Spleen (tissue), 7 donors: ENCODE results near the gene FAM117B.

Source experiments
- POLR2A ChIP-seq, 3 donors: fragments of 450-650 bp; IDR thresholded peaks; one replicate each; pipeline ENCODE4 v1.5.1; 2017; ENCODE audit warnings: antibody characterized with exemption in 3 of 3, mild to moderate bottlenecking in 1 of 3
- POLR2AphosphoS5 ChIP-seq, 3 donors: sonication (generic); formaldehyde crosslinking; IDR thresholded peaks; one replicate each; pipeline ENCODE4 v1.5.1; 2017; ENCODE audit warnings: antibody characterized with exemption in 3 of 3
- TF ChIP-seq, protein P1 (sequence below), 11 experiments: fragments of 200-600 bp in 7 of 11; fragments of 450-650 bp in 4 of 11; sonication (generic) in 4 of 11; IDR thresholded peaks in 8 of 11; conservative IDR thresholded peaks in 3 of 11; 1 replicate in 7 of 11; 2 replicates in 4 of 11; pipeline versions ENCODE4 v1.4.0 to v1.8.0; 2016 to 2021; ENCODE audit warnings: antibody characterized with exemption in 11 of 11, inconsistent platforms in 4 of 11, mild to moderate bottlenecking in 1 of 11
- donor health status: DM: no; HTN: no; CAD: no; lungs with moderate emphysema.
- donor health status: DM: no; HTN: no; CAD: no.
- donor health status: DM: no; HTN: no; CAD: no.

- TF ChIP-seq POLR2A (IDR thresholded peaks at IDR 0.05): no peak
- TF ChIP-seq, protein P1, sequence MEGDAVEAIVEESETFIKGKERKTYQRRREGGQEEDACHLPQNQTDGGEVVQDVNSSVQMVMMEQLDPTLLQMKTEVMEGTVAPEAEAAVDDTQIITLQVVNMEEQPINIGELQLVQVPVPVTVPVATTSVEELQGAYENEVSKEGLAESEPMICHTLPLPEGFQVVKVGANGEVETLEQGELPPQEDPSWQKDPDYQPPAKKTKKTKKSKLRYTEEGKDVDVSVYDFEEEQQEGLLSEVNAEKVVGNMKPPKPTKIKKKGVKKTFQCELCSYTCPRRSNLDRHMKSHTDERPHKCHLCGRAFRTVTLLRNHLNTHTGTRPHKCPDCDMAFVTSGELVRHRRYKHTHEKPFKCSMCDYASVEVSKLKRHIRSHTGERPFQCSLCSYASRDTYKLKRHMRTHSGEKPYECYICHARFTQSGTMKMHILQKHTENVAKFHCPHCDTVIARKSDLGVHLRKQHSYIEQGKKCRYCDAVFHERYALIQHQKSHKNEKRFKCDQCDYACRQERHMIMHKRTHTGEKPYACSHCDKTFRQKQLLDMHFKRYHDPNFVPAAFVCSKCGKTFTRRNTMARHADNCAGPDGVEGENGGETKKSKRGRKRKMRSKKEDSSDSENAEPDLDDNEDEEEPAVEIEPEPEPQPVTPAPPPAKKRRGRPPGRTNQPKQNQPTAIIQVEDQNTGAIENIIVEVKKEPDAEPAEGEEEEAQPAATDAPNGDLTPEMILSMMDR (IDR thresholded peaks at IDR 0.05 in 8 of 11, conservative IDR thresholded peaks at IDR 0.05 in 3 of 11): no peak
- TF ChIP-seq POLR2AphosphoS5 (IDR thresholded peaks at IDR 0.05): no peak
These were observed 23.1 kb downstream of the FAM117B start for GRCh38 chr2:202657876-202658275.
